Measurements from ENCODE around the gene POLRMT. TPM values are rescaled to one million over a fixed set of nuclear protein-coding genes. Genes with fewer than 3 reads are reported as not detected.

POLRMT gene
- total RNA-seq, 1 experiment from 2014 or later, result 139 TPM

DNA sequence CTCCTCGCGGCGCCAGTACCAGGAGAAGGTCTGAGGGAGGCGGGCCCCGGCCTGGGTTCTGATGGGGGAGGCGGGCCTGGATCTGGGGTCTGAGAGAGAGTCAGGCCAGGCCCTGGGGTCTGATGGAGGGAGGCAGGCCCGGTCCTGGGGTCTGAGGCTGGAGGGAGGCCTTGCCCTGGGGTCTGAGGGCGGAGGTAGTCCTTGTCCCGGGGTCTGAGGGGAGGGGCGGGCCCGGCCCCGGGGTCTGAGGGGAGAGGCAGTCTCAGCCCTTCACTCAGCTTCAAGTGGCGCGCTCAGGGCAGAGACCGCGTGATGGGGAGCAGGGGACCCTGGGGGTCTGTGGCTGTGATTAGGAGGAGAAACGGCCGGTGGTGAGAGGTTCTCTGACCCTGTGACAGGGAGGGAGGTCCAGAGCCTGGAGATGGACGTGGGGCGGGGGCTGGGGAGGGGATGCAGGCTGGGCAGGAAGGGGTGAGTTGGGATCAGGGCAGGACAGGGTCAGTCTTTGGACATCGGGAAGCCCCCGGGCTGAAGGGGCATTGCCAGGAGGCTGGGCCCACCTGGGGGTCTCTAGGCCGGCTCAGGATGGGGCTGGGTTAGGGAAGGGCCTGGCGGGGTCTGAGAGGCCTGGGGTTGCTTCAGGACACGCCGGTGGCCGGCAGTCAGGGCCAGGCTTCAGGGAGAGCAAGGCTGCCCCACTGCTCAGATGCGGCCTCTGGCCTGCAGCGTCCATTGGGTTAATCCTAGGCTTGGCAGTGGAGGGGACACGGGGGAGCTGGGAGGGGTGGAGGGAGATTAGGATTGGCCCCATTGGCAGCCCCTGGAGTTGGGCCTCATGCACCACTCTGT is 25.0 kb downstream of the POLRMT start:
- Mint-ChIP-seq H3K36me3 (peaks cover 3% of the 10 kb centered on the region), H3K4me3 (no peak overlapping the region), H3K4me1 (peaks cover 3% of the 10 kb centered on the region; the same call in 1 of the 2 replicates), H3K9me3 (peaks cover 4% of the 10 kb centered on the region), H3K27me3 (ENCODE audit: low read depth) (no peaks in the 10 kb centered on the region), H3K27ac (no peak overlapping the region)
- TF ChIP-seq ETV6 (CRISPR knock-in tag; IDR thresholded peaks at IDR 0.05) (no peak), GABPB1 (CRISPR knock-in tag; IDR thresholded peaks at IDR 0.05) (no peak), SP1 (CRISPR knock-in tag; conservative IDR thresholded peaks at IDR 0.05) (no peak), TP53 (CRISPR knock-in tag; IDR thresholded peaks at IDR 0.05) (no peak)
- TF ChIP-seq, protein P1, sequence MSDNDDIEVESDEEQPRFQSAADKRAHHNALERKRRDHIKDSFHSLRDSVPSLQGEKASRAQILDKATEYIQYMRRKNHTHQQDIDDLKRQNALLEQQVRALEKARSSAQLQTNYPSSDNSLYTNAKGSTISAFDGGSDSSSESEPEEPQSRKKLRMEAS (CRISPR knock-in tag; IDR thresholded peaks at IDR 0.05), result no peak
- TF ChIP-seq, protein P2, sequence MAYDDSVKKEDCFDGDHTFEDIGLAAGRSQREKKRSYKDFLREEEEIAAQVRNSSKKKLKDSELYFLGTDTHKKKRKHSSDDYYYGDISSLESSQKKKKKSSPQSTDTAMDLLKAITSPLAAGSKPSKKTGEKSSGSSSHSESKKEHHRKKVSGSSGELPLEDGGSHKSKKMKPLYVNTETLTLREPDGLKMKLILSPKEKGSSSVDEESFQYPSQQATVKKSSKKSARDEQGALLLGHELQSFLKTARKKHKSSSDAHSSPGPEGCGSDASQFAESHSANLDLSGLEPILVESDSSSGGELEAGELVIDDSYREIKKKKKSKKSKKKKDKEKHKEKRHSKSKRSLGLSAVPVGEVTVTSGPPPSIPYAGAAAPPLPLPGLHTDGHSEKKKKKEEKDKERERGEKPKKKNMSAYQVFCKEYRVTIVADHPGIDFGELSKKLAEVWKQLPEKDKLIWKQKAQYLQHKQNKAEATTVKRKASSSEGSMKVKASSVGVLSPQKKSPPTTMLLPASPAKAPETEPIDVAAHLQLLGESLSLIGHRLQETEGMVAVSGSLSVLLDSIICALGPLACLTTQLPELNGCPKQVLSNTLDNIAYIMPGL (CRISPR knock-in tag; IDR thresholded peaks at IDR 0.05), result no peak
- TF ChIP-seq, protein P3, sequence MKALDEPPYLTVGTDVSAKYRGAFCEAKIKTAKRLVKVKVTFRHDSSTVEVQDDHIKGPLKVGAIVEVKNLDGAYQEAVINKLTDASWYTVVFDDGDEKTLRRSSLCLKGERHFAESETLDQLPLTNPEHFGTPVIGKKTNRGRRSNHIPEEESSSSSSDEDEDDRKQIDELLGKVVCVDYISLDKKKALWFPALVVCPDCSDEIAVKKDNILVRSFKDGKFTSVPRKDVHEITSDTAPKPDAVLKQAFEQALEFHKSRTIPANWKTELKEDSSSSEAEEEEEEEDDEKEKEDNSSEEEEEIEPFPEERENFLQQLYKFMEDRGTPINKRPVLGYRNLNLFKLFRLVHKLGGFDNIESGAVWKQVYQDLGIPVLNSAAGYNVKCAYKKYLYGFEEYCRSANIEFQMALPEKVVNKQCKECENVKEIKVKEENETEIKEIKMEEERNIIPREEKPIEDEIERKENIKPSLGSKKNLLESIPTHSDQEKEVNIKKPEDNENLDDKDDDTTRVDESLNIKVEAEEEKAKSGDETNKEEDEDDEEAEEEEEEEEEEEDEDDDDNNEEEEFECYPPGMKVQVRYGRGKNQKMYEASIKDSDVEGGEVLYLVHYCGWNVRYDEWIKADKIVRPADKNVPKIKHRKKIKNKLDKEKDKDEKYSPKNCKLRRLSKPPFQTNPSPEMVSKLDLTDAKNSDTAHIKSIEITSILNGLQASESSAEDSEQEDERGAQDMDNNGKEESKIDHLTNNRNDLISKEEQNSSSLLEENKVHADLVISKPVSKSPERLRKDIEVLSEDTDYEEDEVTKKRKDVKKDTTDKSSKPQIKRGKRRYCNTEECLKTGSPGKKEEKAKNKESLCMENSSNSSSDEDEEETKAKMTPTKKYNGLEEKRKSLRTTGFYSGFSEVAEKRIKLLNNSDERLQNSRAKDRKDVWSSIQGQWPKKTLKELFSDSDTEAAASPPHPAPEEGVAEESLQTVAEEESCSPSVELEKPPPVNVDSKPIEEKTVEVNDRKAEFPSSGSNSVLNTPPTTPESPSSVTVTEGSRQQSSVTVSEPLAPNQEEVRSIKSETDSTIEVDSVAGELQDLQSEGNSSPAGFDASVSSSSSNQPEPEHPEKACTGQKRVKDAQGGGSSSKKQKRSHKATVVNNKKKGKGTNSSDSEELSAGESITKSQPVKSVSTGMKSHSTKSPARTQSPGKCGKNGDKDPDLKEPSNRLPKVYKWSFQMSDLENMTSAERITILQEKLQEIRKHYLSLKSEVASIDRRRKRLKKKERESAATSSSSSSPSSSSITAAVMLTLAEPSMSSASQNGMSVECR (CRISPR knock-in tag; IDR thresholded peaks at IDR 0.05; ENCODE audit: borderline replicate concordance), result no peak
- ATAC-seq, result no peak
- no peak for DNase-seq (ENCODE audit: low spot score)
- ChIA-PET POLR2A (no interaction called here), CTCF (interaction anchor here (1.0 kb wide), 1 partner anchor 20 kb away, joined by 3 read pairs; no protein-coding TSS in a partner anchor)

DNA sequence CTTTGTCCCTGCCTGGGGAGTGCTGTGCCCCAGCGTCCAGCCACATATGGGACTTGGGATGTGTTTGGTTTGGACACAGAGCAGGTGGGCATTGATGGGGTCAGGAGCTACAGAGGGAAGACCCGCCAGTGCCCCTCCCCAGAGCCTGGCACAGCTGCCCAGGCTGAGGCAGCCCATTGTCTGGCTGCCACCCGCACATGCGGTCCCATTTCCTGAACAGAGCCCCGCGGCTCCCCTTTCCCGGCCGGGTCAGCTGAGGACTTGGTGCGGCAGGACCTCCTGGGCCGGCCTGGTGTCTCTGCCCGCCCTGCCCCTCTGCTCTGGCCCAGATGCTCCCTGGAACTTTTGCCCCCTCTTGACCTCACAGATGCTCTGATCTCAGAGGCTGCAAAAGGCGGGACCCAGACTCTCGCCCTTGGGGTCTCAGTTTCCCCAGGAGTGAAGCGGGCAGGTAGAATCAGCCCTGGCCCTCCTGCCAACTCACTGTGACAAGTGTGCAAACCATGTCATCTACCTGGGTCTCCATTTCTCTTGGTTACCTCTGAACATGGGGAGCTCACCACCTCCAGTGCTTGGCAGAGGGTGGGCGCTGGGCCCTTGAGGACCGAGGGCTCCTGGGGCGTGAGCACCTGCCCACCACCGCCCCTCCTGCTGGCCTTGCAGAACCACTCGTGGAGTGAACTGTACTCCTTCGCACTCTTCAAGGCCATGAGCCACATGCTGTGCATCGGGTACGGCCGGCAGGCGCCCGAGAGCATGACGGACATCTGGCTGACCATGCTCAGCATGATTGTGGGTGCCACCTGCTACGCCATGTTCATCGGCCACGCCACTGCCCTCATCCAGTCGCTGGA is 25.8 kb downstream of the POLRMT start:
- Mint-ChIP-seq H3K9me3 (peaks cover 5% of the 10 kb centered on the region), H3K27ac (no peak overlapping the region), H3K4me3 (no peak overlapping the region), H3K36me3 (peaks cover under 1% of the 10 kb centered on the region; the same call in 1 of the 2 replicates), H3K4me1 (peaks cover 3% of the 10 kb centered on the region; the same call in 1 of the 2 replicates), H3K27me3 (ENCODE audit: low read depth) (no peaks in the 10 kb centered on the region)
- ChIA-PET CTCF (interaction anchor here (1.0 kb wide), 1 partner anchor 21 kb away, joined by 3 read pairs; no protein-coding TSS in a partner anchor), POLR2A (no interaction called here)
- ATAC-seq, result no peak
- DNase-seq (ENCODE audit: low spot score), result no peak
- TF ChIP-seq, protein P4, sequence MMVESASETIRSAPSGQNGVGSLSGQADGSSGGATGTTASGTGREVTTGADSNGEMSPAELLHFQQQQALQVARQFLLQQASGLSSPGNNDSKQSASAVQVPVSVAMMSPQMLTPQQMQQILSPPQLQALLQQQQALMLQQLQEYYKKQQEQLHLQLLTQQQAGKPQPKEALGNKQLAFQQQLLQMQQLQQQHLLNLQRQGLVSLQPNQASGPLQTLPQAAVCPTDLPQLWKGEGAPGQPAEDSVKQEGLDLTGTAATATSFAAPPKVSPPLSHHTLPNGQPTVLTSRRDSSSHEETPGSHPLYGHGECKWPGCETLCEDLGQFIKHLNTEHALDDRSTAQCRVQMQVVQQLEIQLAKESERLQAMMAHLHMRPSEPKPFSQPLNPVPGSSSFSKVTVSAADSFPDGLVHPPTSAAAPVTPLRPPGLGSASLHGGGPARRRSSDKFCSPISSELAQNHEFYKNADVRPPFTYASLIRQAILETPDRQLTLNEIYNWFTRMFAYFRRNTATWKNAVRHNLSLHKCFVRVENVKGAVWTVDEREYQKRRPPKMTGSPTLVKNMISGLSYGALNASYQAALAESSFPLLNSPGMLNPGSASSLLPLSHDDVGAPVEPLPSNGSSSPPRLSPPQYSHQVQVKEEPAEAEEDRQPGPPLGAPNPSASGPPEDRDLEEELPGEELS (CRISPR knock-in tag; IDR thresholded peaks at IDR 0.05), result no peak
- no peak for TF ChIP-seq ZNF317 (CRISPR knock-in tag; IDR thresholded peaks at IDR 0.05; ENCODE audit: borderline replicate concordance, low read depth)
- TF ChIP-seq, protein P5, sequence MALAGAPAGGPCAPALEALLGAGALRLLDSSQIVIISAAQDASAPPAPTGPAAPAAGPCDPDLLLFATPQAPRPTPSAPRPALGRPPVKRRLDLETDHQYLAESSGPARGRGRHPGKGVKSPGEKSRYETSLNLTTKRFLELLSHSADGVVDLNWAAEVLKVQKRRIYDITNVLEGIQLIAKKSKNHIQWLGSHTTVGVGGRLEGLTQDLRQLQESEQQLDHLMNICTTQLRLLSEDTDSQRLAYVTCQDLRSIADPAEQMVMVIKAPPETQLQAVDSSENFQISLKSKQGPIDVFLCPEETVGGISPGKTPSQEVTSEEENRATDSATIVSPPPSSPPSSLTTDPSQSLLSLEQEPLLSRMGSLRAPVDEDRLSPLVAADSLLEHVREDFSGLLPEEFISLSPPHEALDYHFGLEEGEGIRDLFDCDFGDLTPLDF (CRISPR knock-in tag; IDR thresholded peaks at IDR 0.05), result no peak
- TF ChIP-seq, protein P6, sequence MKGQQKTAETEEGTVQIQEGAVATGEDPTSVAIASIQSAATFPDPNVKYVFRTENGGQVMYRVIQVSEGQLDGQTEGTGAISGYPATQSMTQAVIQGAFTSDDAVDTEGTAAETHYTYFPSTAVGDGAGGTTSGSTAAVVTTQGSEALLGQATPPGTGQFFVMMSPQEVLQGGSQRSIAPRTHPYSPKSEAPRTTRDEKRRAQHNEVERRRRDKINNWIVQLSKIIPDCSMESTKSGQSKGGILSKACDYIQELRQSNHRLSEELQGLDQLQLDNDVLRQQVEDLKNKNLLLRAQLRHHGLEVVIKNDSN (CRISPR knock-in tag; IDR thresholded peaks at IDR 0.05), result no peak
